Umbilical cord (tissue), 1 donor: Measurements from ENCODE around the gene DBP. TPM values are rescaled to one million over a fixed set of nuclear protein-coding genes. Genes with fewer than 3 reads are reported as not detected.

Source experiments
- total RNA-seq: library from RNA; depleted of rRNA; stranded (reverse); fragments of >200 nt; gene quantifications from one replicate; pipeline ENCODE4 v1.2.3, GENCODE V29; 2014; ENCODE audit warnings: low replicate concordance; ENCODE audit not compliant: insufficient read depth

The DBP gene
- total RNA-seq, 1 donor from 2014 or later = 0.72 TPM

Other genes starting within 250 kb of the DBP start
- 47.7 TPM for gene KDELR1, start 245.8 kb downstream of the DBP start, total RNA-seq
- gene GRIN2D, start 243.7 kb downstream of the DBP start, total RNA-seq = 4.3 TPM
- 19.0 TPM for gene GRWD1, start 191.4 kb downstream of the DBP start, total RNA-seq
- gene KCNJ14, start 181.8 kb downstream of the DBP start, total RNA-seq = 0.48 TPM
- gene CYTH2, start 168.0 kb downstream of the DBP start, total RNA-seq = 20.0 TPM
- not detected for gene LMTK3, start 125.5 kb downstream of the DBP start, total RNA-seq
- not detected for gene SULT2B1, start 85.2 kb downstream of the DBP start, total RNA-seq
- gene SPACA4, start 30.6 kb downstream of the DBP start, total RNA-seq = not detected
- 0.48 TPM for gene FAM83E, start 22.3 kb downstream of the DBP start, total RNA-seq
- 1,534 TPM for gene RPL18, start 18.2 kb downstream of the DBP start, total RNA-seq
- gene SPHK2, start 17.9 kb downstream of the DBP start, total RNA-seq = 7.5 TPM
- not detected for gene CA11, start 8.8 kb upstream of the DBP start, total RNA-seq
- not detected for gene NTN5, start 35.6 kb upstream of the DBP start, total RNA-seq
- gene FUT2, start 58.6 kb upstream of the DBP start, total RNA-seq = 0.72 TPM
- gene MAMSTR, start 82.3 kb upstream of the DBP start, total RNA-seq = not detected
- 3.1 TPM for gene RASIP1, start 103.2 kb upstream of the DBP start, total RNA-seq
- gene IZUMO1, start 109.5 kb upstream of the DBP start, total RNA-seq = not detected
- 1.4 TPM for gene FUT1, start 115.3 kb upstream of the DBP start, total RNA-seq
- gene FGF21, start 118.1 kb upstream of the DBP start, total RNA-seq = not detected
- gene BCAT2, start 173.7 kb upstream of the DBP start, total RNA-seq = 11.1 TPM
- gene HSD17B14, start 199.1 kb upstream of the DBP start, total RNA-seq = 3.4 TPM
- gene PLEKHA4, start 231.2 kb upstream of the DBP start, total RNA-seq = 2.6 TPM
- 138 TPM for gene PPP1R15A, start 235.0 kb upstream of the DBP start, total RNA-seq